CD1c-positive myeloid dendritic cell (primary cell): ENCODE measurements around the gene ZPLD1.

Experiments
- DNase-seq: peaks from one replicate; pipeline ENCODE4 v3.0.0-alpha.2; 2016; ENCODE audit errors: extremely low spot score

Gene ZPLD1

GRCh38 chr3:102466001-102466400 is 31.2 kb downstream of the ZPLD1 start:
- no peak for DNase-seq

GRCh38 chr3:102470066-102470465 is 35.3 kb downstream of the ZPLD1 start:
- DNase-seq, result no peak

GRCh38 chr3:102471001-102471400 is 36.2 kb downstream of the ZPLD1 start:
- no peak for DNase-seq

GRCh38 chr3:102471491-102471890 is 36.7 kb downstream of the ZPLD1 start:
- no peak for DNase-seq

GRCh38 chr3:102473648-102474047 is 38.8 kb downstream of the ZPLD1 start:
- DNase-seq, result no peak

GRCh38 chr3:102474207-102474606 is 39.4 kb downstream of the ZPLD1 start:
- no peak for DNase-seq

- no peak for DNase-seq
Measured at GRCh38 chr3:102476198-102476597, 41.4 kb downstream of the ZPLD1 start.

- no peak for DNase-seq
Measured at GRCh38 chr3:102478160-102478559, 43.3 kb downstream of the ZPLD1 start.

- no peak for DNase-seq
Measured at GRCh38 chr3:102480139-102480538, 45.3 kb downstream of the ZPLD1 start.

GRCh38 chr3:102481050-102481449 is 46.2 kb downstream of the ZPLD1 start:
- no peak for DNase-seq

GRCh38 chr3:102483556-102483955 is 48.7 kb downstream of the ZPLD1 start:
- no peak for DNase-seq

- DNase-seq, result no peak
Measured at GRCh38 chr3:102484363-102484762, 49.5 kb downstream of the ZPLD1 start.

- no peak for DNase-seq
Measured at GRCh38 chr3:102485701-102486100, 50.9 kb downstream of the ZPLD1 start.

GRCh38 chr3:102488331-102488730 is 53.5 kb downstream of the ZPLD1 start:
- no peak for DNase-seq

GRCh38 chr3:102492300-102492699 is 57.5 kb downstream of the ZPLD1 start:
- DNase-seq, result no peak

- DNase-seq, result no peak
Measured at GRCh38 chr3:102497571-102497970, 62.8 kb downstream of the ZPLD1 start.

GRCh38 chr3:102505542-102505941 is 70.7 kb downstream of the ZPLD1 start:
- no peak for DNase-seq

GRCh38 chr3:102510663-102511062 is 75.8 kb downstream of the ZPLD1 start:
- no peak for DNase-seq

GRCh38 chr3:102511168-102511567 is 76.4 kb downstream of the ZPLD1 start:
- DNase-seq, result no peak

GRCh38 chr3:102511639-102512038 is 76.8 kb downstream of the ZPLD1 start:
- no peak for DNase-seq

GRCh38 chr3:102512734-102513504 is 78.1 kb downstream of the ZPLD1 start:
- no peak for DNase-seq

- no peak for DNase-seq
Measured at GRCh38 chr3:102514241-102514640, 79.4 kb downstream of the ZPLD1 start.

- no peak for DNase-seq
Measured at GRCh38 chr3:102521246-102521645, 86.4 kb downstream of the ZPLD1 start.

- DNase-seq, result no peak
Measured at GRCh38 chr3:102525624-102526023, 90.8 kb downstream of the ZPLD1 start.
